Smooth muscle cell (in vitro differentiated cells): ENCODE results near the gene IGFL4. TPM values are rescaled to one million over a fixed set of nuclear protein-coding genes. Genes with fewer than 3 reads are reported as not detected.

ENCODE experiments used
- DNase-seq: peaks from one replicate; lab custom pipeline; 2025; ENCODE audit not compliant: unreplicated experiment; lab: John Stamatoyannopoulos, UW
- H2AFZ ChIP-seq: fragments of 200-600 bp; sonication (generic); 2 replicates; pipeline ENCODE4 v1.6.0; 2016; ENCODE audit warnings: antibody characterized with exemption, low read depth, mild to moderate bottlenecking
- H3F3A ChIP-seq: fragments of 200-600 bp; sonication (generic); 2 replicates; pipeline ENCODE4 v1.6.0; 2017; ENCODE audit warnings: antibody characterized with exemption, low read depth
- H3K27ac ChIP-seq: fragments of 200-600 bp; sonication (generic); 2 replicates; pipeline ENCODE4 v1.5.1; 2016; ENCODE audit warnings: low read depth, mild to moderate bottlenecking
- H3K27me3 ChIP-seq: fragments of 200-600 bp; sonication (generic); 2 replicates; pipeline ENCODE4 v1.6.1; 2016; ENCODE audit warnings: low read depth, mild to moderate bottlenecking
- H3K36me3 ChIP-seq: fragments of 200-600 bp; sonication (generic); 2 replicates; pipeline ENCODE4 v1.5.1; 2016; ENCODE audit warnings: low read depth
- H3K4me1 ChIP-seq: fragments of 200-600 bp; sonication (generic); 2 replicates; pipeline ENCODE4 v1.5.1; 2016; ENCODE audit warnings: low read depth
- H3K4me2 ChIP-seq: fragments of 200-600 bp; sonication (generic); 2 replicates; pipeline ENCODE4 v1.6.0; 2016; ENCODE audit warnings: mild to moderate bottlenecking
- H3K4me3 ChIP-seq: fragments of 200-600 bp; sonication (generic); 2 replicates; pipeline ENCODE4 v1.5.1; 2016; ENCODE audit warnings: mild to moderate bottlenecking
- H3K79me2 ChIP-seq: fragments of 200-600 bp; sonication (generic); 2 replicates; pipeline ENCODE4 v1.6.0; 2016; ENCODE audit warnings: low read depth, mild to moderate bottlenecking
- H3K9ac ChIP-seq: fragments of 200-600 bp; sonication (generic); 2 replicates; pipeline ENCODE4 v1.6.0; 2016; ENCODE audit warnings: low read depth
- H3K9me3 ChIP-seq: fragments of 200-600 bp; sonication (generic); replicated peaks from 2 replicates; pipeline ENCODE4 v1.5.1; 2016; ENCODE audit warnings: low read depth
- H4K20me1 ChIP-seq: fragments of 200-600 bp; sonication (generic); 2 replicates; pipeline ENCODE4 v1.6.0; 2016; ENCODE audit warnings: low read depth
- CTCF ChIP-seq: fragments of 200-600 bp; sonication (generic); IDR thresholded peaks from 2 replicates; pipeline ENCODE4 v1.5.1; 2017; ENCODE audit warnings: borderline replicate concordance, mild to moderate bottlenecking, antibody characterized with exemption; ENCODE audit not compliant: insufficient read depth, poor library complexity, severe bottlenecking
- WGBS: methylation state at CpG from one replicate; pipeline ENCODE4 v1.1.7; 2016; ENCODE audit warnings: low lambda C conversion rate; 5-methylcytosine and 5-hydroxymethylcytosine counted together
- polyA plus RNA-seq: library from polyadenylated mRNA; unstranded; fragments of >200 nt; fragmentation: Nextera tagmentation; extraction: Ambion mirVana; gene quantifications from 2 replicates; pipeline ENCODE4 v1.2.1, GENCODE V29; 2016
- total RNA-seq: library from RNA; depleted of rRNA; stranded (reverse); fragments of >200 nt; gene quantifications from 2 replicates; pipeline ENCODE4 v1.2.3, GENCODE V29; 2014

IGFL4 gene
- total and polyA plus RNA-seq, 2 experiments from 2014 or later, result 0.45 TPM; not detected in 1

GRCh38 chr19:45995715-45996385, 45.0 kb downstream of the IGFL4 start:
- Histone ChIP-seq H4K20me1 (no peaks in the 10 kb centered on the region), H3K9ac (peak overlapping the region; percentile 73), H3K27ac (peak overlapping the region; percentile 22), H2AFZ (peak overlapping the region; percentile 86), H3K79me2 (no peaks in the 10 kb centered on the region), H3K4me3 (peak overlapping the region; percentile 74), H3K4me2 (peak overlapping the region; percentile 90), H3K36me3 (no peaks in the 10 kb centered on the region), H3K27me3 (peaks cover 10% of the 10 kb centered on the region), H3F3A (no peaks in the 10 kb centered on the region), H3K9me3 (no peaks in the 10 kb centered on the region), H3K4me1 (peaks cover 4% of the 10 kb centered on the region)
- DNase-seq, result no peak
- TF ChIP-seq CTCF, result no peak
- WGBS, result 13% methylated on average over 13 of the region's 13 CpGs

GRCh38 chr19:45994998-45995714, 45.6 kb downstream of the IGFL4 start, which contains the start of gene CCDC61:
CCDC61 (plus strand) TSS chr19:45995467; CDS start chr19:46003019, 7,552 bp downstream.
- peak within 1 kb of the TSS; percentile 86 for H2AFZ ChIP-seq
- peak within 1 kb of the TSS; percentile 74 for H3K4me3 ChIP-seq
- no peaks in the 10 kb centered on the region for H3F3A ChIP-seq
- H4K20me1 ChIP-seq, result no peaks in the 10 kb centered on the region
- peaks cover 4% of the 10 kb centered on the region for H3K4me1 ChIP-seq
- no peaks in the 10 kb centered on the region for H3K9me3 ChIP-seq
- H3K27ac ChIP-seq, result peak within 1 kb of the TSS; percentile 22
- peak; percentile 81 for DNase-seq
- peak within 1 kb of the TSS; percentile 90 for H3K4me2 ChIP-seq
- H3K9ac ChIP-seq, result peak within 1 kb of the TSS; percentile 73
- under 1% methylated on average over 32 of the region's 34 CpGs for WGBS
- peaks cover 7% of the 10 kb centered on the region for H3K27me3 ChIP-seq
- H3K36me3 ChIP-seq, result no peaks in the 10 kb centered on the region
- no peak for TF ChIP-seq CTCF
- H3K79me2 ChIP-seq, result no peaks in the 10 kb centered on the region

GRCh38 chr19:45994456-45994997, 46.3 kb downstream of the IGFL4 start:
- peak overlapping the region; percentile 89 for H3K4me2 ChIP-seq
- H2AFZ ChIP-seq, result peak overlapping the region; percentile 76
- H3F3A ChIP-seq, result no peaks in the 10 kb centered on the region
- H3K9me3 ChIP-seq, result no peaks in the 10 kb centered on the region
- peaks cover under 1% of the 10 kb centered on the region for H3K27me3 ChIP-seq
- no peak for DNase-seq
- H3K9ac ChIP-seq, result no peak overlapping the region
- H3K27ac ChIP-seq, result no peak overlapping the region
- H3K4me3 ChIP-seq, result peak overlapping the region; percentile 56
- peaks cover 4% of the 10 kb centered on the region for H3K4me1 ChIP-seq
- no peaks in the 10 kb centered on the region for H3K36me3 ChIP-seq
- 18% methylated on average over 8 of the region's 8 CpGs for WGBS
- TF ChIP-seq CTCF, result no peak
- no peaks in the 10 kb centered on the region for H3K79me2 ChIP-seq
- H4K20me1 ChIP-seq, result no peaks in the 10 kb centered on the region
